Bone marrow (tissue), 2 donors: ENCODE measurements around the gene ZNF428.
"Not testable (repeated sequence)": the region's sequence is repeated elsewhere in the genome, so short reads cannot be mapped to it uniquely, and the experiment has no call there.

ENCODE experiments used
- DNase-seq, 2 donors: peaks; one replicate each; lab custom pipeline; 2025; lab: John Stamatoyannopoulos, UW

ZNF428 gene

DNA sequence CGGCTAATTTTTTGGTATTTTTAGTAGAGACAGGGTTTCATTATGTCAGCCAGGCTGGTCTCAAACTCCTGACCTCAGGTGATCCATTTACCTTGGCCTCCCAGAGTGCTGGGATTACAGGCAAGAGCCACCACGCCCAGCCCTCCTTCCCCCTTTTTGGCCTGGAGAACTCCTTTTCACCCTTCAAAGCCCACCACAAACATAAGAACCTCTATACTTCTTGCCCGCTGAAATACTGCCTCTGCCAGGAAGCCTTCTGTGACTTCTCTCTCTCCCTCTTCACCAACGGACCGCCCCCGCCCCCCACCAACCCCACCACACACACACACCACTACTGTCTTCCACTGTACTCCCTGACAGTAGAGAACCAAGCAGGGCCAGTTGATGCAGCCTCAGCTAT is 2.5 kb downstream of the ZNF428 start:
- DNase-seq: no peak

DNA sequence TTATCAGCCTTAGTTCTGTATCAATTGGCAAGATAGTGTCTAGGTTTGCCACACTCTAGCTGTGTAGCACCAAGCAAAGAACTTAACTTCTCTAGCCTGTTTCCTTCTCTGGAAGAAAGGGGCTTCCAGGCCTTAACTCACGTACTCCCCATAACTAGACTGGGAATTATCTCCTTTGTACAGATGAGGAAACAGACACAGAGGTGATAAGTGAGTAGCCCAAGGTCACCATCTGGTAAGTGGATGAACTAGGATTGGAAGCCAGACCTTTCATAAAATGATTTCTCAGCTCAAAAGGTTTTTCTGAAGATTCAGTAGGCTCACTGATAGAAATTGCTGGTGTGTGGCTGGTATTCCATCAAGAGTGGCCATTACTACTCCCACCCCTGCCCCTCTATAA is 3.1 kb downstream of the ZNF428 start:
- no peak for DNase-seq

GRCh38 chr19:43612374-43612773 is 7.1 kb downstream of the ZNF428 start:
- DNase-seq: no peak

DNA sequence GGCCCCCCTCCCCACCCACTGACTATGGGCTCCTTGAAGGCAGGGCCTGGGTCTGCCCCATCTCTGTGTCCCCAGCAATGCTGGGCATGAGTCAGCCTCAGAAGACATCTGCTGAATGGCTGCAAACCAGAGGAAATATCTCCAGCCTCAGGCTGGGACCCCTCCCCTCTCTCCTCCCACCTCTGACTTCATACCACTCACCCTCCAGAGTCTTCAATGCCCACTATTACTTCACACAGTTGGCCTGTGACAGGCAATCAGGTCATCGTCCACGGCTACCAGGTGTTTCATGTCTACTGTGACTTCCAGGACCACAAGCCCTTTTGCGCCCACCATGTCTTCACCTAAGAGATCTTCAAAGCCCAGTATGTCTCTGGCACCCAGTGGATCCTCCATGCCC is 7.6 kb downstream of the ZNF428 start, which contains the start of gene SRRM5:
TSS of gene SRRM5 (plus strand) at position 301 of the 400 bp plus-strand sequence. CDS start at position 335, 34 bp downstream.
- DNase-seq: no peak

GRCh38 chr19:43610493-43610892 is 8.9 kb downstream of the ZNF428 start:
- no peak for DNase-seq

DNA sequence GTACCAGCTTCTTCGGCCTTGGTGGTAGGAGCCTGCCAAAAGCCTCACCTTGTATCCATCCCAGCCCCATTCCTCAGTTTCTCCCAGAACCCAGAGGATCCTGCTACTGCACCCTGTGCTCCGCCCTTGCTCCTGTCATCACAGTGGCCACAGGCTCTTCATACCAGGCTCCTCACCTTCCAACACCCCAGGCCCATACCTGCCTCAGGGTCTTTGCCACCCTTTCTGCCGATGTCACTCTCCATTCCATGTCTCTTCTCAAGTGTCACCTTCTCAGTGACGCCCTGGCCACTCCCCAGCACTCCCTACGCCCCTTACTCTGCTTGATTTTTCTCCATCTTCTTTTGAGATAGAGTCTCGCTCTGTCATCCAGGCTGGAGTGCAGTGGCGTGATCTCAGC is 9.6 kb downstream of the ZNF428 start:
- no peak for DNase-seq

DNA sequence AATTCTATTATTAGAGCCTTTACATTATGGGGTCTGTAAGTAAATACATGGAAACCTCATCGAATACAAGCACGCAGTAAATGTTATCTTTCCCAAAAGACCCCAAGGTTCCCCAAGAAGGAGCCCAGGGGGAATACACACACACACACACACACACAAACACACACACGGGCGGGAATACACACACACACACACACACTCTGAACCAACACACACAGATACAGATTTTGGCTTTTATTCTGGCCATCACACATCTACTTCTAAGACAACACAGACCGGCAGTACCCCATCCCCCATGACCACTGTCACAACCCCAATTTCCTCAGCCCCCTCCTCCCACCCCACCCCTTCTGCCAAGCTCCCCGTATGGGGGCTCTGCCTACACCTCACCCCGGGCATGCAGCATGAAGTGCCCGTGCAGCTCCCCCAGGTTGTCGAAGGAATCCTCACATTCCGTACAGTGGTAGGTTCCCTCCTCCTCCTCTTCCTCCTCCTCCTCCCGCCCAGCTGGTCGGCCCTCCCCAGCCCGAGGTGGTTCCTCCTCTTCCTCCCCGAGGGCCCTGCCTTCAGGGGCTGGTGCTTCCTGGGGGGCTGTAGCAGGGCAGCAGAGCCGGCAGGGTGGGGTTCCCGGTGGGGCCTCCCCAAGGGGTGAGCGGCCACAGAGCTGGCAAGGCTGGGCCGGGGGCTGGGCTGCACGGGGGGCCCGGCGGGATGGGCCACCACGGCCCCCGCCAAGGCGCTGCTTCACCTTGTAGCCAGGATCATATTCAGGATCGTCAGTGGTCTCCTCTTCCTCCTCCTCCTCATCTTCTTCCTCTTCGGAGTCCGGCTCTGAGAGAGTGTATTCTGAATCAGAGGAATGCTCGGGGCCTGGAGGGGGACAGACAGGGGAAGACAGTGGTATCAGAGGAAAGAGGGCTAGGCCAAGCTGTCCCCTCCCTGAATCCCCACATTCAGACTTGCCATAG is 11.9 kb downstream of the ZNF428 start:
- DNase-seq: no peak

DNA sequence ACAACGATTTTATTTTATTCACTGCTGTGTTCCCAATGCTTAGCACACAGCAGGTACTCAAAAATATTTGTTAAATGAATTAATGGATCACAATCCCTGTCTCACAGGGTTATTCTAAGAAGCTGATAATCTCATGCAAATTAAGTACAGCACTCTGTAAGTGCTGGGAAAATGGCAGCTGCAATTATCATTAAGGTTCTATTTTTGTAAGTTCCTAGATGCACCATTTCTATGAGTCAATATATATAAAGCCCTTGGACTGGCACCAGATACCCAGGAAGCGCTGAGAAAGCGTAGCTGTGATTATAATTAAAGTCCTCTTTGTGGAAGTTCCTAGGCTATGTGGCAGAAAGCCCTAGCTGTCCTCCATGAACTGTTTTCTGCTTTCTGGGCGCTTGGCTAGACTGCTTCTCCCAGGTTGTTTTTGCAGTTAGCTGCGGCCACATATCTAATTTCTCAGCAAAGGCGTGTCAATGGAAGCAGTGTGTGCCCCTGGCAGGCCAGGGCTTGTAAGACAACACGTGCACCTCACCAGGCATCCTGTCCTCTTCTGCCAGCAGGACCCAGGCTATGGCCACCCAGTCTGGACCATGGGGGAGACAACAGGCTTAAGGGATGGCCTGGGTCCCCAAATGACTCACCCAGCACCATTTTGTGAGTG is 12.7 kb downstream of the ZNF428 start:
- no peak for DNase-seq

DNA sequence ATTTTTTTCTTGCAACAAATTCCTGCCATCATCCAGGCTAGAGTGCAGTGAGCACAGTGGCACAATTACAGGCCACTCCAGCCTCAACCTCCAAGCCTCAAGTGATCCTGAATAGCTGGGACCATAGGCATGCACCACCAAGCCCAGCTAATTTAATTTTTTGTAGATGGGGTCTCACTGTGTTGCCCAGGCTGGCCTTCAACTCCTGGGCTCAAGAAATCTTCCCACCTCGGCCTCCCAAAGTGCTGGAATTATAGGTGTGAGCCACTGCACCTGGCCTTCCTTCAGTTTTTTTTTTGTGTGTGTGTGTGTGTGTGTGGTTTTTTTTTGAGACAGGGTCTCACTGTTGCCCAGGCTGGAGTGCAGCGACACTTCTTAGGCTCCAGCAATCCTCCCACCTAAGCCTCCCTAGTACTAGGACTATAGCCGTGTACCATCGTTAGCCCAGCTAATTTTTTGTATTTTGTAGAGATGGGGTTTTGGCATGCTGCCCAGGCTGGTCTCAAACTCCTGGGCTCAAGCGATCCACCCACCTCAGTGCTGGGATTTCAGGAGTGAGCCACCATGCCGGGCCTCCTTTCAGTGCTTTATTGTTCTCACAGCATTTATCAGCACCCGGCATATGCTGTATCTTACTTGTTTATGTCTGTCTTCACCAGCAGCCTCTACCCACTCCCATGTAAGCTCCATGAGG is 13.4 kb downstream of the ZNF428 start:
- DNase-seq: no peak

DNA sequence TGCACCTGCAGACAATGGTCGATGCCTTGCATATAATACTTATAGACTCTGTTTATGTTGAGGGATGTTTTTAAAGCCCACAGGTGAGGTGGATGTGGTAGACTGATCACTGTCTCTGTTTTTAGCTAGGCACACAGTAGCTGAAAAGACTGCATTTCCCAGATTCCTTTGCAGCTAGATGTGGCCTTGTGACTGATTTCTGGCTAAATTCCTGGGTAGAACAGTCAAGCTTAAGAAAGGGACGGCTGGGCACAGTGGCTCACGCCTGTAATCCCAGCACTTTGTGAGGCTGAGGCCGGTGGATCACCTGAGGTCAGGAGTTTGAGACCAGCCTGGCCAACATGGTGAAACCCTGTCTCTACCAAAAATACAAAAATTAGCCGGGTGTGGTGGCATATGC is 19.1 kb downstream of the ZNF428 start:
- not testable (repeated sequence) for DNase-seq

- DNase-seq: no peak
Measured at GRCh38 chr19:43599635-43600295, 19.7 kb downstream of the ZNF428 start.

- DNase-seq: no peak
Measured at GRCh38 chr19:43598445-43599240, 20.8 kb downstream of the ZNF428 start.

- no peak for DNase-seq
Measured at GRCh38 chr19:43597876-43598275, 21.6 kb downstream of the ZNF428 start.

GRCh38 chr19:43596842-43597461 is 22.5 kb downstream of the ZNF428 start:
- DNase-seq: no peak

- DNase-seq: peak; percentile 98
Measured at GRCh38 chr19:43595999-43596841, 23.2 kb downstream of the ZNF428 start, which contains the start of the genes IRGQ and ZNF576. IRGQ (minus strand) TSS chr19:43596134; CDS start chr19:43595338, 796 bp downstream. ZNF576 (plus strand) TSS chr19:43596595; CDS start chr19:43597109, 514 bp downstream.

GRCh38 chr19:43595605-43595998 is 23.8 kb downstream of the ZNF428 start:
- DNase-seq: no peak

- peak; percentile 42 to 72 for DNase-seq
Measured at GRCh38 chr19:43594710-43595604, 24.5 kb downstream of the ZNF428 start.

- no peak for DNase-seq
Measured at GRCh38 chr19:43594081-43594697, 25.2 kb downstream of the ZNF428 start.
